GM21447 (cell line): ENCODE data around the gene POLR2L.

Source experiments
- ATAC-seq: cut with Tn5 transposase; IDR thresholded peaks from one replicate; pipeline ENCODE4 v1.9.1; 2021; ENCODE audit not compliant: unreplicated experiment

POLR2L gene

GRCh38 chr11:797296-798092 is 44.8 kb downstream of the POLR2L start:
- peak; percentile 47 for ATAC-seq

DNA sequence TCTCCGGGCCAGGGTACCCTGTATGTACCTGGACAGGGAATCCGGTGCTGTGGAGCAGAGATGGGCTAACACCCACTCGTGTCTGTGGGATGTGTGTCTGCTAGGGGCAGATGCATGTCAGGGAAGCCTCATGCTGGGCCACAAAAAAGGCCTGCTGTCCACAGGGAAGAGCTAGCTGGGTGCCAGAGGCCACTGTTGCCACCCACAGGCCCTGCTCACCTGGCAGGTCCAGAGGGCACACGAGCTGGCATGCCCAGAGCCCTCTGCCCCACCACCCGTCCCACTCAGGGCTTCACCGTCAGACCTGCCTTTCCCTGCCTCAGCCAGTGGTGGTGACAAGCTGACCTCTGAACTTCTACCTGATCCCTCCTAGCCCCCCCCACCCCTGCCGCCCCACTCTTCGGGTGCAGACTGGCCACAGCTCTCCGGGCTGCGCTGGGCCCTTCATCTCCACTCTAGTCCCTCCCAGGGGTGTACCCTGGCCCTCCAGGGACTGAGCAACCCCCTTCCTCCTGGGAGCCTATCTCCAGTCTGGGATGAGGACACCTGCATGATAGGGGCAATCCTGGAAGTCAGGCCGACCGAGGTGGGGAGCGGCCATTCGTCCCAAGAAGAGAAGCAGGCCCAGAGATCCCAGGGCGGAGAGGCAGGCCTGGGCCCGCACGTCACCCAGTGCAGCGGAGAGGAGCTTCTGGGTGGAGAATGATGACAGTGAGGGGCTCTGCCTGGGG is 45.6 kb downstream of the POLR2L start:
- no peak for ATAC-seq

GRCh38 chr11:795634-796564 is 46.4 kb downstream of the POLR2L start:
- peak; percentile 29 for ATAC-seq

GRCh38 chr11:794766-795633 is 47.3 kb downstream of the POLR2L start:
- no peak for ATAC-seq

DNA sequence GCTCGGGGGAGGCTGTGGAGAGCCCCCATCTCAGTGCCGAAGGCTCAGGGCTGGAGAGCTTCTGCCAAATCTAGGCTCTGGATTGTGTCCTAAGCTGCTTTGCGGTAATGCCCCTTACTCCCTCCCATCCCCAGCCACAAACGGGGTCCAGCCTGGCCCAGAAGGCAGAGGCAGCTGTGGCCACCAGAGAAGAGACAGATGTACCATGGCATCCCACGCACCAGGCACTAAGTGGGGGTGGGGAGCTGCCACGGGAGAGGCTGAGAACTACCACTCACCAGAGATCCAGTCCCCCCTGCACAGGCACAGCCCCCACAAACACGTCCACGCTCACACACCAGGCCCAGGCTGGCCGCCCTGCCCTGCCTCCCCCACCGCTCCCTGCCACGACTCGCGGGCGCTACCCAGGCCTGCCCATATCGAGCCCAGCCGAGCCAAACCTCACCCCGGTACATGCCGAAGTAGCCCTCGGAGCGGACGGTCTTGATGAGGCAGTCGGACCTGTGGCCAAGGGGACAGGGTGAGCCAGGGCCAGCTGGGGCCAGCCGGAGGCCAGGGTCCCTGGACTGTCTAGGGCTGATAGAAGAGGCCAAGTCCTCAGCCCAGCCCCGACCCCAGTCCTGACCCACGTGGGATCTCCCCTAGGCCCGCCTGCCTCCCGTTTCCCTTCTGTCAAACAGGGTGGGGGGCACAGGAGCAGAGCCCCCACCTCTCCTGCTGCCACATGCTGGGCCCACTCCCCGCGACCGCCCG is 48.1 kb downstream of the POLR2L start:
- no peak for ATAC-seq

DNA sequence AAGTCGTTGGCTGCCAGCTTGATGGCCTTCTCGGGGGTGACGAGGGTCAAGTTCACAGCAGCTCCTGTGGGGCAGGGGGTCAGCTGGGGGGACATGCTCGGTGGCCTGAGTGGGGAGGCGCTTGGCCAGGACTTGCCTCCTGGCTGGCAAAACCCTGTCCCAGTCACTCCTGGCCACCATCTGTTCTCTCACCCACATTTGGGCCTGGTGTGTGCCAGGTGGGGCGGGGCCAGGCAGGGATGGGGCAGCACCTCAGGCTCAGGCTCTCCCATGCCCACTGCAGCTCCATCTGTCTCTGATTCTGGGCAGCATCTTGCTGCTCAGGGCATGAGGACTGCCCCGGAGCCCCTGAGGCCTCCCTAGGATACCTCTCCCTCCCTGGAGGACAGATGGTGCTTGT is 48.8 kb downstream of the POLR2L start:
- ATAC-seq = no peak

GRCh38 chr11:792873-793272 is 49.5 kb downstream of the POLR2L start:
- no peak for ATAC-seq

GRCh38 chr11:792535-792821 is 49.9 kb downstream of the POLR2L start:
- no peak for ATAC-seq

DNA sequence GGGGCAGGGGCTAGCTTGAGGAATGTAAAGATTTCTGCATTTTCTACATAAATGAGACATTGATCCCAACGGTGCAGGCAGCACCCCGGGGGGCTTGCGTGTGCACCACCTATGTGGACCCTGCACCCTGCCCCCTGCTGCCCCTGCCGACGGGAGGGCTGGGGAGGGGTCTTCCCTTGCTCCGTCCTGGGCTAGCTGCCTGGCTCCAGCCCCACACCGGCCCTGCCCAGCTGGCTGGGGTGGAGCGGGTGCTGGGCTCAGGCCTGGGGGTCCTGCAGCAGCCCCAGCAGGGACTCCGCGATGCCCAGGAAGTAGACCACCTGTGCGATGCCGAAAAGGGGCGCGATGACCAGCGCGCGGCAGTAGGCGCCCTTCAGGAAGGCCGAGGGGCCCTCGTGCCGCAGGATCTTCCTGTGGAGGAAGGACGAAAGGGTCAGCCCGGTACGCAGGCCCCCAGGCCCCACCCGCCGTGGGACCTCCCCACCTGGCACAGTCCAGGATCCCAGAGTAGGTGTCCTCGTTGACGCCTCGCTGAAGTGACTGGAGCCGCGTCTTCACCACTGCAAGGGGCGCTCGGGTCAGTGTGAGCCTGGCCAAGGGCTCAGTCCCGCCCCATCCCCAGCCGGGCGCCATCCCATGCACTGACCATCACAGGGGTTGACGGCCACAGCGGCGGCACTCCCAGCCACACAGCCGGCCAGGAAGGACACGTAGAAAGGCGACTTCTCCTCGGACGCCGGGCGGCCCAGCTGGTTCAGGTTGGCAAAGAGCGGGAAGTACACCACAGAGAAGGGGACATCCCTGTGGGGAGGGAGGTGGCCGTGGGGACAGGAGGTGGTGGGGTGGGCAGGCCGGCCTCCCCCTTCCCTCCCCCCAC is 50.4 kb downstream of the POLR2L start:
- ATAC-seq = no peak

GRCh38 chr11:790721-791564 is 51.4 kb downstream of the POLR2L start:
- no peak for ATAC-seq

GRCh38 chr11:789943-790342 is 52.4 kb downstream of the POLR2L start, which contains the start of gene CEND1:
Gene CEND1, minus strand, starts transcription at chr11:790090. Its CDS starts 1,514 bp downstream, at chr11:788576.
- no peak for ATAC-seq
